ENCODE measurements around the gene TXNDC8.

GRCh38 chr9:110254500-110254899 lies 83.2 kb downstream of the TXNDC8 start:
- TF ChIP-seq, protein P1, sequence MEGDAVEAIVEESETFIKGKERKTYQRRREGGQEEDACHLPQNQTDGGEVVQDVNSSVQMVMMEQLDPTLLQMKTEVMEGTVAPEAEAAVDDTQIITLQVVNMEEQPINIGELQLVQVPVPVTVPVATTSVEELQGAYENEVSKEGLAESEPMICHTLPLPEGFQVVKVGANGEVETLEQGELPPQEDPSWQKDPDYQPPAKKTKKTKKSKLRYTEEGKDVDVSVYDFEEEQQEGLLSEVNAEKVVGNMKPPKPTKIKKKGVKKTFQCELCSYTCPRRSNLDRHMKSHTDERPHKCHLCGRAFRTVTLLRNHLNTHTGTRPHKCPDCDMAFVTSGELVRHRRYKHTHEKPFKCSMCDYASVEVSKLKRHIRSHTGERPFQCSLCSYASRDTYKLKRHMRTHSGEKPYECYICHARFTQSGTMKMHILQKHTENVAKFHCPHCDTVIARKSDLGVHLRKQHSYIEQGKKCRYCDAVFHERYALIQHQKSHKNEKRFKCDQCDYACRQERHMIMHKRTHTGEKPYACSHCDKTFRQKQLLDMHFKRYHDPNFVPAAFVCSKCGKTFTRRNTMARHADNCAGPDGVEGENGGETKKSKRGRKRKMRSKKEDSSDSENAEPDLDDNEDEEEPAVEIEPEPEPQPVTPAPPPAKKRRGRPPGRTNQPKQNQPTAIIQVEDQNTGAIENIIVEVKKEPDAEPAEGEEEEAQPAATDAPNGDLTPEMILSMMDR (IDR thresholded peaks at IDR 0.05; ENCODE audit: low read depth, low read length, poor library complexity, severe bottlenecking): no peak
- no peak for TF ChIP-seq EZH2phosphoT487 (IDR thresholded peaks at IDR 0.05; ENCODE audit: borderline replicate concordance, low read length)
